ENCODE results near the gene PLEKHA7.
A peak's percentile ranks its signal among the peaks of the same experiment; 100 is the strongest.

PLEKHA7 gene

GRCh38 chr11:16785520-16786128, 228.6 kb downstream of the PLEKHA7 start:
- DNase-seq, result peak; percentile 50 to 58

GRCh38 chr11:16784666-16785065, 229.5 kb downstream of the PLEKHA7 start:
- no peak for DNase-seq

- no peak for DNase-seq
Measured at GRCh38 chr11:16784097-16784496, 230.1 kb downstream of the PLEKHA7 start.

GRCh38 chr11:16783321-16783801, 230.9 kb downstream of the PLEKHA7 start:
- no peak for DNase-seq

GRCh38 chr11:16781936-16782919, 232.0 kb downstream of the PLEKHA7 start:
- DNase-seq, result no peak

- DNase-seq, result no peak
Measured at GRCh38 chr11:16780698-16781550, 233.3 kb downstream of the PLEKHA7 start.

GRCh38 chr11:16780146-16780545, 234.1 kb downstream of the PLEKHA7 start:
- no peak for DNase-seq

- peak in 1 of 2 donors; percentile 47 for DNase-seq
Measured at GRCh38 chr11:16779436-16779835, 234.8 kb downstream of the PLEKHA7 start.

GRCh38 chr11:16778876-16779275, 235.3 kb downstream of the PLEKHA7 start:
- no peak for DNase-seq

- no peak for DNase-seq
Measured at GRCh38 chr11:16778286-16778685, 235.9 kb downstream of the PLEKHA7 start.

- DNase-seq, result no peak
Measured at GRCh38 chr11:16777613-16777975, 236.6 kb downstream of the PLEKHA7 start.

- no peak for DNase-seq
Measured at GRCh38 chr11:16776711-16777612, 237.3 kb downstream of the PLEKHA7 start.

GRCh38 chr11:16775614-16776283, 238.5 kb downstream of the PLEKHA7 start:
- no peak for DNase-seq

- DNase-seq, result no peak
Measured at GRCh38 chr11:16774936-16775613, 239.1 kb downstream of the PLEKHA7 start.

- no peak for DNase-seq
Measured at GRCh38 chr11:16773981-16774935, 240.0 kb downstream of the PLEKHA7 start.

GRCh38 chr11:16772141-16772512, 242.1 kb downstream of the PLEKHA7 start:
- no peak for DNase-seq

- no peak for DNase-seq
Measured at GRCh38 chr11:16771350-16772140, 242.7 kb downstream of the PLEKHA7 start.

- no peak for DNase-seq
Measured at GRCh38 chr11:16770016-16770415, 244.2 kb downstream of the PLEKHA7 start.

- DNase-seq, result no peak
Measured at GRCh38 chr11:16769386-16769785, 244.8 kb downstream of the PLEKHA7 start.

All from CD4-positive, alpha-beta T cell treated with Interleukin-1 beta for 1 hour (primary cell).